GM23338 (cell line): ENCODE data around the gene SAMD4A. TPM values are rescaled to one million over a fixed set of nuclear protein-coding genes. Genes with fewer than 3 reads are reported as not detected.

Experiments used
- ETS1 ChIP-seq: IDR thresholded peaks from 2 replicates; pipeline ENCODE4 v1.6.1; 2016; ENCODE audit warnings: antibody characterized with exemption
- EZH2 ChIP-seq: fragments of 200-600 bp; sonication (generic); IDR thresholded peaks from one replicate; pipeline ENCODE4 v1.8.0; 2017; ENCODE audit warnings: antibody characterized with exemption, mild to moderate bottlenecking, low read depth; ENCODE audit not compliant: unreplicated experiment
- EZH2phosphoT487 ChIP-seq: fragments of 200-600 bp; sonication (generic); IDR thresholded peaks from one replicate; pipeline ENCODE4 v1.8.1; 2018; ENCODE audit warnings: antibody characterized with exemption; ENCODE audit not compliant: unreplicated experiment
- JUNB ChIP-seq: IDR thresholded peaks from one replicate; pipeline ENCODE4 v1.6.1; 2016; ENCODE audit warnings: antibody characterized with exemption; ENCODE audit not compliant: unreplicated experiment
- NANOG ChIP-seq: IDR thresholded peaks from 2 replicates; pipeline ENCODE4 v1.6.1; 2016; ENCODE audit warnings: antibody characterized with exemption, borderline replicate concordance
- STAT1 ChIP-seq: IDR thresholded peaks from one replicate; pipeline ENCODE4 v1.6.1; 2016; ENCODE audit warnings: antibody characterized with exemption; ENCODE audit not compliant: unreplicated experiment
- ZNF114 ChIP-seq: fragments of 250-450 bp; sonication (Bioruptor Pico); IDR thresholded peaks from 2 replicates; pipeline ENCODE4 v1.5.0; 2020; ENCODE audit warnings: mild to moderate bottlenecking, moderate library complexity
- ZNF331 ChIP-seq: fragments of 250-450 bp; sonication (Bioruptor Pico); IDR thresholded peaks from 2 replicates; pipeline ENCODE4 v1.5.0; 2020; ENCODE audit warnings: low read depth, mild to moderate bottlenecking, moderate library complexity
- polyA plus RNA-seq: library from polyadenylated mRNA; unstranded; fragments of >200 nt; fragmentation: Nextera tagmentation; extraction: Ambion mirVana; gene quantifications from 2 replicates; pipeline ENCODE4 v1.2.1, GENCODE V29; 2016
- total RNA-seq: library from RNA; depleted of rRNA; stranded (reverse); fragments of >200 nt; shearing (Covaris generic); gene quantifications from 2 replicates; pipeline ENCODE4 v1.2.3, GENCODE V29; 2014
- TF ChIP-seq, protein P1 (sequence below): fragments of 250-450 bp; sonication (Bioruptor Pico); IDR thresholded peaks from 2 replicates; pipeline ENCODE4 v1.5.0; 2020; ENCODE audit warnings: mild to moderate bottlenecking, moderate library complexity

Gene SAMD4A
- total and polyA plus RNA-seq, 2 experiments from 2014 or later: 1.6 to 6.9 TPM

- TF ChIP-seq, protein P1, sequence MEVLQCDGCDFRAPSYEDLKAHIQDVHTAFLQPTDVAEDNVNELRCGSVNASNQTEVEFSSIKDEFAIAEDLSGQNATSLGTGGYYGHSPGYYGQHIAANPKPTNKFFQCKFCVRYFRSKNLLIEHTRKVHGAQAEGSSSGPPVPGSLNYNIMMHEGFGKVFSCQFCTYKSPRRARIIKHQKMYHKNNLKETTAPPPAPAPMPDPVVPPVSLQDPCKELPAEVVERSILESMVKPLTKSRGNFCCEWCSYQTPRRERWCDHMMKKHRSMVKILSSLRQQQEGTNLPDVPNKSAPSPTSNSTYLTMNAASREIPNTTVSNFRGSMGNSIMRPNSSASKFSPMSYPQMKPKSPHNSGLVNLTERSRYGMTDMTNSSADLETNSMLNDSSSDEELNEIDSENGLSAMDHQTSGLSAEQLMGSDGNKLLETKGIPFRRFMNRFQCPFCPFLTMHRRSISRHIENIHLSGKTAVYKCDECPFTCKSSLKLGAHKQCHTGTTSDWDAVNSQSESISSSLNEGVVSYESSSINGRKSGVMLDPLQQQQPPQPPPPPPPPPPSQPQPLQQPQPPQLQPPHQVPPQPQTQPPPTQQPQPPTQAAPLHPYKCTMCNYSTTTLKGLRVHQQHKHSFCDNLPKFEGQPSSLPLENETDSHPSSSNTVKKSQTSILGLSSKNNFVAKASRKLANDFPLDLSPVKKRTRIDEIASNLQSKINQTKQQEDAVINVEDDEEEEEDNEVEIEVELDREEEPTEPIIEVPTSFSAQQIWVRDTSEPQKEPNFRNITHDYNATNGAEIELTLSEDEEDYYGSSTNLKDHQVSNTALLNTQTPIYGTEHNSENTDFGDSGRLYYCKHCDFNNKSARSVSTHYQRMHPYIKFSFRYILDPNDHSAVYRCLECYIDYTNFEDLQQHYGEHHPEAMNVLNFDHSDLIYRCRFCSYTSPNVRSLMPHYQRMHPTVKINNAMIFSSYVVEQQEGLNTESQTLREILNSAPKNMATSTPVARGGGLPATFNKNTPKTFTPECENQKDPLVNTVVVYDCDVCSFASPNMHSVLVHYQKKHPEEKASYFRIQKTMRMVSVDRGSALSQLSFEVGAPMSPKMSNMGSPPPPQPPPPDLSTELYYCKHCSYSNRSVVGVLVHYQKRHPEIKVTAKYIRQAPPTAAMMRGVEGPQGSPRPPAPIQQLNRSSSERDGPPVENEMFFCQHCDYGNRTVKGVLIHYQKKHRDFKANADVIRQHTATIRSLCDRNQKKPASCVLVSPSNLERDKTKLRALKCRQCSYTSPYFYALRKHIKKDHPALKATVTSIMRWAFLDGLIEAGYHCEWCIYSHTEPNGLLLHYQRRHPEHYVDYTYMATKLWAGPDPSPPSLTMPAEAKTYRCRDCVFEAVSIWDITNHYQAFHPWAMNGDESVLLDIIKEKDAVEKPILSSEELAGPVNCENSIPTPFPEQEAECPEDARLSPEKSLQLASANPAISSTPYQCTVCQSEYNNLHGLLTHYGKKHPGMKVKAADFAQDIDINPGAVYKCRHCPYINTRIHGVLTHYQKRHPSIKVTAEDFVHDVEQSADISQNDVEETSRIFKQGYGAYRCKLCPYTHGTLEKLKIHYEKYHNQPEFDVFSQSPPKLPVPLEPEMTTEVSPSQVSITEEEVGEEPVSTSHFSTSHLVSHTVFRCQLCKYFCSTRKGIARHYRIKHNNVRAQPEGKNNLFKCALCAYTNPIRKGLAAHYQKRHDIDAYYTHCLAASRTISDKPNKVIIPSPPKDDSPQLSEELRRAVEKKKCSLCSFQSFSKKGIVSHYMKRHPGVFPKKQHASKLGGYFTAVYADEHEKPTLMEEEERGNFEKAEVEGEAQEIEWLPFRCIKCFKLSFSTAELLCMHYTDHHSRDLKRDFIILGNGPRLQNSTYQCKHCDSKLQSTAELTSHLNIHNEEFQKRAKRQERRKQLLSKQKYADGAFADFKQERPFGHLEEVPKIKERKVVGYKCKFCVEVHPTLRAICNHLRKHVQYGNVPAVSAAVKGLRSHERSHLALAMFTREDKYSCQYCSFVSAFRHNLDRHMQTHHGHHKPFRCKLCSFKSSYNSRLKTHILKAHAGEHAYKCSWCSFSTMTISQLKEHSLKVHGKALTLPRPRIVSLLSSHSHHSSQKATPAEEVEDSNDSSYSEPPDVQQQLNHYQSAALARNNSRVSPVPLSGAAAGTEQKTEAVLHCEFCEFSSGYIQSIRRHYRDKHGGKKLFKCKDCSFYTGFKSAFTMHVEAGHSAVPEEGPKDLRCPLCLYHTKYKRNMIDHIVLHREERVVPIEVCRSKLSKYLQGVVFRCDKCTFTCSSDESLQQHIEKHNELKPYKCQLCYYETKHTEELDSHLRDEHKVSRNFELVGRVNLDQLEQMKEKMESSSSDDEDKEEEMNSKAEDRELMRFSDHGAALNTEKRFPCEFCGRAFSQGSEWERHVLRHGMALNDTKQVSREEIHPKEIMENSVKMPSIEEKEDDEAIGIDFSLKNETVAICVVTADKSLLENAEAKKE (CRISPR knock-in tag): no peak
- TF ChIP-seq EZH2 (no peak), ZNF114 (CRISPR knock-in tag) (no peak), EZH2phosphoT487 (no peak), STAT1 (no peak), JUNB (no peak), ZNF331 (CRISPR knock-in tag) (no peak), NANOG (no peak), ETS1 (no peak)
Measured at GRCh38 chr14:54712465-54713200, 145.7 kb downstream of the SAMD4A start (continued).
